GM12875 (cell line): Measurements from ENCODE around the gene SLC38A5.

Experiments used
- H3K4me3 ChIP-seq: one replicate; pipeline ENCODE4 v1.5.1; 2011; ENCODE audit warnings: low read depth, low read length, control low read depth
- TF ChIP-seq, protein P1 (sequence below): IDR thresholded peaks from 2 replicates; pipeline ENCODE4 v1.5.1; 2011; ENCODE audit warnings: low read depth, mild to moderate bottlenecking, control low read depth, inconsistent platforms, low read length, moderate library complexity, borderline replicate concordance; ENCODE audit not compliant: insufficient read depth

SLC38A5 gene

DNA sequence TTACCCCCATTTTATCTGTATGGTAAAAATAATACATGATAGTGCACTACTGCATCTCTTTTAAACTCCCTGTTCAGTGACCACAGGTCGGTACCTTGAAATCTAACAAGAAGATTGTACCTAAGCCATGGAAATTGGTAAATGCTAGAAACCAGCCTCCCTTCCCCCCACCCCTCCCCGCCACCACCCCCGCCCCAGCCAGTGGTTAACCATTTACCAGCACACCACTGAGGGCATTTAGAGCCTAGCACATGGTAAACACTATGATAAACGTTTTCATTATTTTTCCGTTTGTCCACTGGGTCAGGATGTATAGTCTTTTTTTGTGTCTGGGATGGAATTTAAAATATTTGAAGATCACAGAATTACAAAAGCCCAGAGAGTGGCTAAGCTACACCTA is 5.2 kb upstream of the SLC38A5 start:
- H3K4me3 ChIP-seq = peak overlapping the region; percentile 74
- TF ChIP-seq, protein P1, sequence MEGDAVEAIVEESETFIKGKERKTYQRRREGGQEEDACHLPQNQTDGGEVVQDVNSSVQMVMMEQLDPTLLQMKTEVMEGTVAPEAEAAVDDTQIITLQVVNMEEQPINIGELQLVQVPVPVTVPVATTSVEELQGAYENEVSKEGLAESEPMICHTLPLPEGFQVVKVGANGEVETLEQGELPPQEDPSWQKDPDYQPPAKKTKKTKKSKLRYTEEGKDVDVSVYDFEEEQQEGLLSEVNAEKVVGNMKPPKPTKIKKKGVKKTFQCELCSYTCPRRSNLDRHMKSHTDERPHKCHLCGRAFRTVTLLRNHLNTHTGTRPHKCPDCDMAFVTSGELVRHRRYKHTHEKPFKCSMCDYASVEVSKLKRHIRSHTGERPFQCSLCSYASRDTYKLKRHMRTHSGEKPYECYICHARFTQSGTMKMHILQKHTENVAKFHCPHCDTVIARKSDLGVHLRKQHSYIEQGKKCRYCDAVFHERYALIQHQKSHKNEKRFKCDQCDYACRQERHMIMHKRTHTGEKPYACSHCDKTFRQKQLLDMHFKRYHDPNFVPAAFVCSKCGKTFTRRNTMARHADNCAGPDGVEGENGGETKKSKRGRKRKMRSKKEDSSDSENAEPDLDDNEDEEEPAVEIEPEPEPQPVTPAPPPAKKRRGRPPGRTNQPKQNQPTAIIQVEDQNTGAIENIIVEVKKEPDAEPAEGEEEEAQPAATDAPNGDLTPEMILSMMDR = no peak

DNA sequence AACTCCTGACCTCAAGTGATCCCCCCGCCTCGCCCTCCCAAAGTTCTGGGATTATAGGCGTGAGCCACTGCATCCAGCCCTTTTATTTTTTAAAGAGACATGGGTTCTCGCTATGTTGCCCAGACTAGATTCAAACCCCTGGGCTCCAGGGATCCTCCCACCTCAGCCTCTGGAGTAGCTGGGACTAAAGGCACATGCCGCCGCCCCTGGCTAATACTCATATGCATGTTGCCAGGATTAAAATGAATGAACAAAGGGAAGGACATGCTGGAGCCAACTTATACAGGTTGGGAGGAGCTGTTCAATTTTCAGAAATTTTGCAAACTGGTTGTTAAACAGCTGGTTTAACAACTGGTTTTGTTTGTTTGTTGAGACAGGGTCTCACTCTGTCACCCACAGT is 4.5 kb upstream of the SLC38A5 start:
- TF ChIP-seq, protein P1 = no peak
- no peak overlapping the region for H3K4me3 ChIP-seq

DNA sequence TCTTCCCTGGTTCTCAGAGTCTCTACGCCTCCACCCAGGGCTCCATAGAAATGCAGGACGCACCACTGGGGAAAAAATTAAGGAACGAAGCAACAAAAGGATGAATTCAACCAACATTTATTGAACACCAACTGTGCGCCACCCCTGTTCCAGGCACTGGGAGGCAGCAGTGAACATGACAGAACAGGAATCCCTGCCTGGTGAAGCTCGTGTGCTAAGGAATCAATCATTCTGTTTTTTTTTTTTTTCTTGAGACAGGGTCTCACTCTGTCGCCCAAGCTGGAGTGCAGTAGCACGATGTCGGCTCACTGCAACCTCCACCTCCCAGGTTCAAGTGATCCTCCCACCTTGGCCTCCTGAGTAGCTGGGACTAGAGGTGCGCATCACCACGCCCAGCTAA is 4.1 kb upstream of the SLC38A5 start:
- TF ChIP-seq, protein P1 = peak; percentile 33; the same call in 1 of the 2 replicates
- no peak overlapping the region for H3K4me3 ChIP-seq

DNA sequence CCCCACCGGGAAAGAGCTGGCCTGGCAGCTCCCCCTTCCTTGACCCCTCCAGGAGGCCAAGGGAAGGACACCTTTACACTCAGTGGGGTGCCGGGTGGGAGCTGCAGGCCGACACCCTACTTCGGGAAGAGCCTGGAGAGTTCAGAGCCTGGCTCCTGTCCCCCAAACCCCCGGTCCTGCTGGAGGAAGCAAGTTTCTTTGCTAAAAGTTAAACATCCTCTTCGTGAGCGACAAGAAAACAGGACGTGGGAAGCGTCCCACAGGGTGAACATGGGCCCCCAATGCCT is 3.6 kb upstream of the SLC38A5 start:
- TF ChIP-seq, protein P1 = no peak
- H3K4me3 ChIP-seq = no peak overlapping the region

DNA sequence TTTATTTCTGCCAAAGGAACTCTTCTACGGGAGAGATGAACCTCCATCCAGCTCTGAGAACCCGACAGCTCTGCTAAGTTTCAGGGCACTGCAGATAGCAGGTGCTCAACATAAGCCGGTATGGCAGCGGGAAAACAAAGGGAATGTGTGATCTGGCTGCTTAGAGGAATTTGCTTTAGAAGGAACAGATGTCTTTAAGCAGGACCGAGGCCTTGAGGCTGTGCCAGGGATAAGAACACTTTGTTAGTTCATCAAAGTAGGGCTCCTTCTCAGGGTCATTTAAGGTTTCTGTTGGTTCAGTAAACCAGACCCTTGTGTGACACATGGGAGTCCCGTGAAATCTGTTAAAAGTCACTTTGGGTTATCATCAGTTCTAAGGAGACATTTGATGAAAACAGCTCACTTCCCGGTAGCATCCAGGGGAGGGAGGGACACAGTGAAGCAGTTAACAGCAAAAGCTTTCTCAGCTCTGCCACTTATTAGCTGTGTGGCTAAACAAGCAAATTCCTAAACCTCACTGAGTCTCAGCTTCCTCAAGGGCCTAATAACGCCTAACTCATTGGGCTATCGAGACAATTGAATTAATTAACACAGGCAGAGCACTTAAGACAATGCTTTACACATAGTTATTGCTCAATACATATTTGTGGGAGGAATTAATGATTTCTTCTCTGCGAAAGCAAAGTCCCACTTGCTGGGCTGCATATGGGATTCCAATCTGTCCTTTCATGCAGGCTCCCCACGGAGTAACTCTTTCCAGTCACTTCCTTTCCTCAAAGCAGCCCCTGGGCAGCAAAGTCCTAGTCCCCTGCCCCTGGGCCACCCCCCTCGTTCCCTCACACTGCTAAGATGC is 3.0 kb upstream of the SLC38A5 start:
- H3K4me3 ChIP-seq = no peak overlapping the region
- TF ChIP-seq, protein P1 = no peak

GRCh38 chrX:48472225-48472624 is 2.2 kb upstream of the SLC38A5 start:
- TF ChIP-seq, protein P1 = no peak
- no peak overlapping the region for H3K4me3 ChIP-seq

DNA sequence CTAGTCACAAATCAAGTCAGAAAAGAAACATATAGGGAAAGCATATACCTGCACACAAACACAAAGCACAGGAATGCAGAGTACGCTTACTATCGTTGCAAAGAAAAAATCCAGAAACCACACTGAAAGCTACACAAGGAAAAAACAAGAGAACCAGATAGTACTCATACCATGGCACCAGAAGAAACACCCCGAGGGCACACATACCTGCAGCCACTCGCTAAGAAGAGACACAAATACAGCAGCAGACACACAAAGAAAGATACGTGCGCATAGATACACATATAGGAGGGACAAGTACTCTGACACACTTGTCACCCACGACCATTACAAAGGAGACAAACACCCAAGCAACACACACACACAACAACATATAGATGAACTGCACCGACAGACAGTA is 1.4 kb upstream of the SLC38A5 start:
- TF ChIP-seq, protein P1 = no peak
- H3K4me3 ChIP-seq = no peak overlapping the region
